GM12891 (cell line): ENCODE measurements around the gene CMBL.
"Not testable (repeated sequence)": the region's sequence is repeated elsewhere in the genome, so short reads cannot be mapped to it uniquely, and the experiment has no call there.

Experiments
- DNase-seq: peaks from one replicate; pipeline ENCODE4 v3.0.0; 2011; ENCODE audit warnings: low spot score; ENCODE audit not compliant: insufficient read length
- FAIRE-seq: peaks from 2 replicates; lab custom pipeline; 2011; peaks lifted over from hg19 to GRCh38; lab: Jason Lieb, UNC
- PAX5 ChIP-seq: IDR thresholded peaks from 2 replicates; pipeline ENCODE4 v1.6.1; 2011; ENCODE audit warnings: low read length, moderate library complexity, mild to moderate bottlenecking; ENCODE audit not compliant: insufficient read depth, severe bottlenecking
- POLR2A ChIP-seq: IDR thresholded peaks from 2 replicates; pipeline ENCODE4 v1.6.1; 2011; ENCODE audit warnings: low read depth, low read length, control low read depth
- POLR2AphosphoS5 ChIP-seq: IDR thresholded peaks from 2 replicates; pipeline ENCODE4 v1.6.1; 2011; ENCODE audit warnings: low read depth, low read length, control low read depth
- POU2F2 ChIP-seq: IDR thresholded peaks from 2 replicates; pipeline ENCODE4 v1.6.1; 2011; ENCODE audit warnings: low read depth, mild to moderate bottlenecking, control low read depth, low read length, moderate library complexity
- SPI1 ChIP-seq: IDR thresholded peaks from 2 replicates; pipeline ENCODE4 v1.6.1; 2011; ENCODE audit warnings: low read depth, low read length, control low read depth
- TAF1 ChIP-seq: IDR thresholded peaks from 2 replicates; pipeline ENCODE4 v1.6.1; 2011; ENCODE audit warnings: low read depth, low read length, control low read depth

The CMBL gene

DNA sequence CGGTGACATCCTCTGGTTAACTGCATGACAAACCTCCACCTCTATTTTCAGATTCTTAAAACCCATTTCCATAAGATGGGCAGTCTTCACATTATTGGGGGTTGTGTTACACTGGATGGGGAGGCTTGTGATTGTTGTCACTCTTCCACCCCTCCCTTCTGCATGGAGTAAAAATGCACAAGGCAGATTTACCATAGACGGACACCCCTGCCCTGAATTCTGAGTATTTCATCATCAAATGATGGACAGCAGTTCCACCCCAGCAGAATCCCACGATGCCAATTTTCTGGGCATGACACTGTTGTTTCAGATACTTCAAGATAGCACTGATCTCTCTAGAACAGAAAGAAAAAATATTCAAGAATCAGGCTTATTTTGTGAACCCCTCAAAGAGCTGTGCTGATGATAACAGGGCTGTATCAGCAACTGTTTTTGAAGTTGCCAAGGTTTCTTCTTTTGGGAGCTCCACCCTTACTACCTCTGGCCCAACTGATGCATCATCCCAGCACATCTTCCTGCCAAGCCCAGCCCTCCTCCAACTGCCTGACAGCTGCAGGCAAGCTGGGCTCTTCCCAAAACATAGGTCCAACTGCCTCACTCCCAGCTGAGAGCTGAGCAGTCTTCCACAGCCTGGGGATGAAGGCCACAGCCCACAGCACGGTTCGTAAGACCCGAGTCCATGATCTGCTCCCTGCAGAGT, 21.4 kb downstream of the CMBL start:
- no peak for DNase-seq
- no peak for FAIRE-seq
- no peak for TF ChIP-seq SPI1
- TF ChIP-seq PAX5, result no peak
- no peak for TF ChIP-seq POLR2AphosphoS5
- TF ChIP-seq TAF1, result no peak
- TF ChIP-seq POU2F2, result no peak
- no peak for TF ChIP-seq POLR2A

DNA sequence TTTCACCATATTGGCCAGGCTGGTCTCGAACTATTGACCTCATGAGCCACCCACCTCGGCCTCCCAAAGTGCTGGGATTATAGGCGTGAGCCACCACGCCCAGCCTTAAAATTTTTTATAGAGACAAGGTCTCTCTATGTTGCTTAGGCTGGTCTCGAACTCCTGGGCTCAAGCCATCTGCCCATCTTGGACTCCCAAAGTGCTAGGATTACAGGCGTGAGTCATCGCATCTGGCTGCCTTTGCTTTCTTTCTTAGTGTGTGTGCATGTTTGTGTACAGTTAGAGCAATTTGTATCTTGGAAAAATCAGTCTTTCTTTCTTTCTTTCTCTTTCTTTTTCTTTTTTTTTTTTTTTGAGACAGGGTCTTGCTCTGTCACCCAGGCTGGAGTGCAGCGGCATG, 22.3 kb downstream of the CMBL start:
- DNase-seq, FAIRE-seq: not testable (repeated sequence)

DNA sequence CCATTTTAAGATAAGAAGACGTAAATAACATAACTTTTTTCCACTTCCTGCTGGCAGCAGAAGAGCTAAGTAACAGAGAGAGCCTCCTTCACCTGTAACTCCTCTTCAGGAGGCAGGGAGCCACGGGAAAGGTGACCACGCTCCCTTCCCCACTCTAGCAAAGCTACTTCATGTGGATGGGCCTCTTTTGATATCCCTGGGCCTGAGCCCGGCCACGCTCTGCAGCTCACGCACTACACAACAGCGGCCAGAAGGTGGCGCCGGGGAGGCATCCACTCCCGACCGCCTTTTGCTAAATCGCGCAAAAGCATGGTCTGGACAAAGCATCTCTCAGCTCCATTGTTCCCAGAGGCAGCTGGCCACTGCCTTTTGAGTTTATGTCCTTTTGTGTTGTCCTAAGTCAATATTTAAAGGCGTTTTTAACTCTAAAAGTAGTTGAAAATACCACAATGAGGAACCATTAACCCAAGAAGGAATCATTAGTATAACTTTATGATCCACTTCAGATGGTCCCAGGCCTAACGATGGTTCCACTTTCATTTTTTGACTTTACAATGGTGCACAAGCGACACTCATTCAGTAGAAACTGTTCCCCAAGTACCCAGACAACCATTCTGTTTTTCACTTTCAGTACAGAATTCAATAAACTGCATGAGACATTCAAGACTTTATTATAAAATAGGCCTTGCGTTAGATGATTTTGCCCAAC, 23.6 kb downstream of the CMBL start:
- peak; percentile 75 for FAIRE-seq
- DNase-seq, result peak; percentile 67
- TF ChIP-seq POLR2A (no peak), POLR2AphosphoS5 (no peak), TAF1 (peak; percentile 36; the same call in 1 of the 2 replicates), POU2F2 (peak; percentile 30; the same call in 1 of the 2 replicates), SPI1 (no peak), PAX5 (peak; percentile 99)

DNA sequence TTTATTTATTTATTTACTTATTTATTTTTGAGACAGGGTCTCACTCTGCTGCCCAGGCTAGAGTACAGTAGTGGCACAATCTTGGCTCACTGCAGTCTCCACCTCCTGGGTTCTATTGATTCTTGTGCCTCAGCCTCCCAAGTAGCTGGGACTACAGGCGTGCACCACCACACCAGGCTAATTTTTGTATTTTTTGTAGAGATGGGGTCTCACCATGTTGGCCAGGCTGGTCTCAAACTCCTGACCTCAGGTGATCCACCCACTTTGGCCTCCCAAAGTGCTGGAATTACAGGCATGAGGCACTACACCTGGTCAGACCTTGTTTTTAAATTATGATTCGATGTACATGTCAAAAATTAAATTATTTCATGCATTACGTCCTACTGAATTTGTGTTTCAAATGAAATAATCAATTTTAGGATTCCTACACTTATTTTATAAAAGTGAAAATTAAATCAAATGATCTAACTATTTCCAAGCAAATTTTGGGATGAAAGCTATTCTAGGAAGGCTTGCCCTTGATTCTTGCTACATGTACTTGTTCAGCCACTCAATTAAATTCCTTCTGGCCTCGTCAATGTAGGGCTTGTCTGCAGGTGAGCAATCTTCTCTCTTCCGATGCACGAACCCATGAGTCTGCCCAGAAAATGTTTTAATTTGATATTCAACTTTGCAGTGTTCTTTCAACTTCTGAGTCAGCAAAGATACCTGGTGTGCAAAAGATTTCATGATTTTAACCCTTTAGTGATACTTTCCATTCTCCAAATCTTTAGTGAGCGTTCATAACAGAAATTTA, 27.6 kb downstream of the CMBL start:
- DNase-seq, result no peak
- TF ChIP-seq POLR2AphosphoS5, result no peak
- no peak for TF ChIP-seq SPI1
- TF ChIP-seq POLR2A, result no peak
- no peak for TF ChIP-seq PAX5
- no peak for TF ChIP-seq TAF1
- TF ChIP-seq POU2F2, result no peak
- FAIRE-seq, result no peak

DNA sequence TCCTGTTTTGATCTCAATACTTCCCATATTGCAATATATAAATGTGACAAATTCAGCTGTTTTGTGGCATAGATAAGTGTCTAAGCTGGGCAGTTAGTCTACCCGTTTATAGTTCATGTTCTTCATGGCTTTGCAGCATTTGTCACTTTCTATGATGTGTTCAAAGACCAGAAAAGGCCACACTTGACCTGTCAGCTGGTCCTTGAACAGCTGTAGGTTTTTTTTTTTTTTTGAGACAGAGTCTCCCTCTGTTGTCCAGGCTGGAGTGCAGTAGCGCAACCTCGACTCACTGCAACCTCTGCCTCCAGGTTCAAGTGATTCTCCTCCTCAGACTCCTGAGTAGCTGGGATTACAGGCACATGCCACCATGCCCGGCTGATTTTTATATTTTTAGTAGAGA, 28.4 kb downstream of the CMBL start:
- DNase-seq (no peak), FAIRE-seq (no peak)
- TF ChIP-seq POLR2AphosphoS5 (no peak), TAF1 (no peak), POU2F2 (no peak), SPI1 (no peak), PAX5 (no peak), POLR2A (no peak)

DNA sequence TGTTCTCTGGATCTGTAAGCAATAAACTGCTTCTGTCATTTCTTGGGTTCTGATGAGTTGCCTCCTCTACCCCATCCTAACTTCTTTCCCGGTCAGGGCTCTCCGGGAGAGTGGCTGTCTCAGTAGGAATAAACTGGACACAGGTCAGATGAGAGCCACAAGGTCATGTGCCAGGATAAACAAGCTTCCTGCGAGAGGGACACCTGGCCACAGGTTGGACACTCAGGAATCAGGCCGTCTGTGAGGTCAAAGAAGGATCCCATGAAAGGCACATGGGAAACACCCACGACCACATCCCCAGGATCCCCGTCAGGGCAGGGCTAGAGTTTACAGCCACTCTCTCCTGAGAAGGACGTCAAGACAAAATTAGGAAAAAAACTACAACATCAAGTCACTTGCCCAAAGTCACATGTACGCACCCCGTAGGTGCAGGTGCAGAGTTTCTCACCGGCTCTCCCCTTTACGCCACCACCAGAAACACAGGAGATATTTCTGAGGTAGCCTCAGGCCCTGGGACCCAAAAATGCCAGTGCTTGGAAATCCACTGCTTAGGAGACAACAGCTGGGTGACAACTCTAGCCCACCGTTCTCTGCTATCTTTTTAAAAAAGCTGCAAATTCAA, 28.9 kb downstream of the CMBL start:
- FAIRE-seq, result no peak
- TF ChIP-seq SPI1 (no peak), PAX5 (no peak), POLR2A (no peak), TAF1 (no peak), POU2F2 (no peak), POLR2AphosphoS5 (no peak)
- DNase-seq, result no peak

DNA sequence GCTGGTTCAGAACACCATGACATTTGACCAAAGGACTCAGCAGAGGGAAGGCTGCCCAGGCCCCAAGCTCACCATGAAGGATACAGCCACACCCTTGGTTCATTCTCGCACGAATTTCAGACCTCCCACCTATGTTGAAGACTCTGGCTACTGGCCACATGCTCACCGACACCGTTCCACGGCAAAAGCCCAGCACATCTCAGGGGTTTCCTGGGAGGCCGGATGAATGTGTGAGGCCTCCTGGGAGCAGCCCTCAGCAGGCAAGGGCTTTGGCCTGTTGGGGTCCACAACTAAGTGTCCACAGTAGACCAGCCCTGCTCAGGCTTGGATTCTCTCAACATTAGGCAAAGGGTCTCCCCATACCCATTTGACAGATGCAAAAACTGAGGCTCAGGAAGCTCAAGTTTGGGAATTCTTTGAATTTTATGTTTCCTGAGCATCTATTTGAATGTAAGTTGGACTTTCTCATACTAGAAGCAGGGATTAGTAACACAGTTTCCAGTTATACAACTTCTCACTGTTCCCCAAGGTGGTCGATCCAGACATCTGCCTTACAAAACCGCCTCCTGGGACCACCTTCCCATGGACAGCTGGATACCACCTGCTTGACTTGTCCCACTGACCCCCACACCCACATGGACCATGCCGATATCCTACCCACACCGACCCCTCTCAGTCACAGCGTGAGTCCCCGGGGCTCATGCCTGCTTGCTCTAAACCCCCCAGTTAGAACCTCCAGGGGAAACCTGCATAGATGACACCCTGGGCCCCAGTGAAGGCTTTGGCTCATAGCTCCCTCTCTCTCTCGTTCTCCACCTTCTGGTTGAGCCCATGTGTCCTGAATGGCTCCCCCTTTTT, 29.7 kb downstream of the CMBL start:
- TF ChIP-seq POU2F2 (no peak), POLR2A (no peak), POLR2AphosphoS5 (no peak), TAF1 (no peak), PAX5 (no peak), SPI1 (no peak)
- DNase-seq (no peak), FAIRE-seq (no peak)

DNA sequence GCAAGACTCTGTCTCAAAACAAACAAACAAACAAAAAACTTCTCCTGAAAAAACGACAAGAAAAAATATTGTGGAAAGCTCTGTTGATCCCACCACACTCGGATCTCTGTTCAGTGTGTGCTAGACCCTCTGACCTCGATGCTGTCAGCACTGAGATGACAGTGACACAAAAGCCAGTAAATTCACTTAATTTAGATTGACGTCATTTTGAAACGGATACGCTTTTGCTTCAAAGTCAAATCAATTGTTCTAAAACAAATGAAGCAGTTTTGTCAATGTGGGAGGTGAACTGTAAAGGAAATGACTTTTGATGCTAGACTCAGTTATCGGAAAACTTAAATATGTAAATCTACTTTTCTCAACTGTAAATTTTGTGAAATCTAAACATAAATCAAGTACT, 31.0 kb downstream of the CMBL start:
- FAIRE-seq, result no peak
- DNase-seq, result no peak
- TF ChIP-seq POLR2AphosphoS5 (no peak), POLR2A (no peak), TAF1 (no peak), POU2F2 (no peak), SPI1 (no peak), PAX5 (no peak)

DNA sequence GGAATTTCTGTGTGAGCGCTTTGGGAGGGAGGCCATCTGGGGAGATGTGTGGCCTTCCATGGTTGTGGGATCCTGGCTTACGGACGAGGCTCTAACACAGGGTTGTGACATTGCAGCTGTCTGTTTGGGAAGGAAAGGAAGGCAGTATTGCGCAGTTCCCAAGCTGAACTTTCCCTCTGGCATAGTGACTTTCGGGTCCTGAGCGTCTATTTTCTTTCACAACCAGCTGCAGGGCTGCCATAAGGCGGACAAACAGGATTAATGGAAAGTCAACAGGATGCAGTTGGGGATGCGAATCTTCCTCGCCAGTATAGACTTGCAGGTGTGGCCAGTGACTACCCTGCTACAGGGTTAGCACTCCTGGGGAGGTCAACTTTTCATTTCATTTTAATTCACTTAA, 31.7 kb downstream of the CMBL start:
- no peak for TF ChIP-seq SPI1
- no peak for TF ChIP-seq TAF1
- TF ChIP-seq PAX5, result no peak
- no peak for TF ChIP-seq POLR2AphosphoS5
- TF ChIP-seq POU2F2, result no peak
- no peak for TF ChIP-seq POLR2A
- DNase-seq (no peak), FAIRE-seq (no peak)
